MM.1S (cell line): ENCODE results near the gene LEF1.

Experiments
- DNase-seq: peaks from one replicate; pipeline ENCODE4 v3.0.0-alpha.2; 2015
- H2AFZ ChIP-seq: fragments of 300-600 bp; sonication (generic); 2 replicates; pipeline ENCODE4 v1.6.0; 2016; ENCODE audit warnings: antibody characterized with exemption, low read length
- H3F3A ChIP-seq: fragments of 300-600 bp; sonication (generic); 2 replicates; pipeline ENCODE4 v1.6.1; 2016; ENCODE audit warnings: mild to moderate bottlenecking, antibody characterized with exemption, low read length, moderate library complexity, mixed read lengths; ENCODE audit not compliant: insufficient read depth
- H3K27ac ChIP-seq: fragments of 300-600 bp; sonication (generic); 2 replicates; pipeline ENCODE4 v1.5.1; 2016; ENCODE audit warnings: mild to moderate bottlenecking, low read length
- H3K27me3 ChIP-seq: fragments of 300-600 bp; sonication (generic); replicated peaks from 2 replicates; pipeline ENCODE4 v1.6.0; 2016; ENCODE audit warnings: low read length; ENCODE audit not compliant: insufficient read depth
- H3K36me3 ChIP-seq: fragments of 300-600 bp; sonication (generic); replicated peaks from 2 replicates; pipeline ENCODE4 v1.6.1; 2016; ENCODE audit warnings: mild to moderate bottlenecking, low read length, mixed read lengths; ENCODE audit not compliant: insufficient read depth
- H3K4me1 ChIP-seq: fragments of 300-600 bp; sonication (generic); 2 replicates; pipeline ENCODE4 v1.6.1; 2016; ENCODE audit warnings: low read length, mixed read lengths
- H3K4me2 ChIP-seq: fragments of 300-600 bp; sonication (generic); 2 replicates; pipeline ENCODE4 v1.6.0; 2016; ENCODE audit warnings: low read depth, low read length
- H3K4me3 ChIP-seq: fragments of 300-600 bp; sonication (generic); 2 replicates; pipeline ENCODE4 v1.5.1; 2016; ENCODE audit warnings: low read length, mixed read lengths
- H3K79me2 ChIP-seq: fragments of 300-600 bp; sonication (generic); 2 replicates; pipeline ENCODE4 v1.6.1; 2016; ENCODE audit warnings: mixed run types, low read length, mixed read lengths
- H3K9ac ChIP-seq: fragments of 300-600 bp; sonication (generic); 2 replicates; pipeline ENCODE4 v1.6.1; 2016; ENCODE audit warnings: low read length, mixed read lengths
- H3K9me2 ChIP-seq: fragments of 300-600 bp; sonication (generic); replicated peaks from 2 replicates; pipeline ENCODE4 v1.6.1; 2016; ENCODE audit warnings: mild to moderate bottlenecking, low read length, mixed read lengths; ENCODE audit not compliant: insufficient read depth
- H3K9me3 ChIP-seq: fragments of 300-600 bp; sonication (generic); replicated peaks from 2 replicates; pipeline ENCODE4 v1.6.1; 2016; ENCODE audit warnings: mild to moderate bottlenecking, low read length, mixed read lengths; ENCODE audit not compliant: insufficient read depth
- H4K20me1 ChIP-seq: fragments of 300-600 bp; sonication (generic); 2 replicates; pipeline ENCODE4 v1.6.1; 2016; ENCODE audit warnings: mild to moderate bottlenecking, low read length, moderate library complexity, mixed read lengths; ENCODE audit not compliant: insufficient read depth
- CTCF ChIP-seq: fragments of 300-600 bp; sonication (generic); IDR thresholded peaks from 2 replicates; pipeline ENCODE4 v1.5.1; 2016; ENCODE audit warnings: antibody characterized with exemption, low read length, mixed read lengths
- EZH2 ChIP-seq: fragments of 300-600 bp; sonication (generic); optimal IDR thresholded peaks from 2 replicates; pipeline ENCODE3; 2017; ENCODE audit warnings: low read depth, mild to moderate bottlenecking, antibody characterized with exemption, low read length, mixed read lengths
- EZH2phosphoT487 ChIP-seq: fragments of 300-600 bp; sonication (generic); IDR thresholded peaks from 2 replicates; pipeline ENCODE4 v1.6.1; 2018; ENCODE audit warnings: antibody characterized with exemption, low read length

The LEF1 gene

GRCh38 chr4:108068442-108068841 lies 100.3 kb downstream of the LEF1 start:
- H3K4me2 ChIP-seq = peak overlapping the region; percentile 74
- no peak overlapping the region for H3K9ac ChIP-seq
- H4K20me1 ChIP-seq = no peaks in the 10 kb centered on the region
- H3K27me3 ChIP-seq = no peaks in the 10 kb centered on the region
- peak; percentile 66 for DNase-seq
- no peak overlapping the region for H3K4me3 ChIP-seq
- H3K4me1 ChIP-seq = peaks cover 47% of the 10 kb centered on the region
- H3K36me3 ChIP-seq = peaks cover 3% of the 10 kb centered on the region; the same call in 1 of the 2 replicates
- H3K9me2 ChIP-seq = no peaks in the 10 kb centered on the region
- peak overlapping the region; percentile 49; the same call in 1 of the 2 replicates for H3K27ac ChIP-seq
- peaks cover 9% of the 10 kb centered on the region; the same call in 1 of the 2 replicates for H3K79me2 ChIP-seq
- TF ChIP-seq CTCF (no peak), EZH2phosphoT487 (no peak), EZH2 (no peak)
- H3K9me3 ChIP-seq = no peaks in the 10 kb centered on the region
- H2AFZ ChIP-seq = peak overlapping the region; percentile 39; the same call in 1 of the 2 replicates
- H3F3A ChIP-seq = peaks cover 21% of the 10 kb centered on the region

GRCh38 chr4:108060686-108061321 lies 107.9 kb downstream of the LEF1 start:
- no peak for DNase-seq
- Histone ChIP-seq H3K4me3 (no peak overlapping the region), H3K9me2 (no peaks in the 10 kb centered on the region), H3K27ac (no peak overlapping the region), H3K27me3 (no peaks in the 10 kb centered on the region), H2AFZ (no peak overlapping the region), H3K9me3 (no peaks in the 10 kb centered on the region), H3K9ac (no peak overlapping the region), H4K20me1 (no peaks in the 10 kb centered on the region), H3K4me1 (peaks cover 19% of the 10 kb centered on the region), H3K79me2 (no peaks in the 10 kb centered on the region), H3F3A (no peaks in the 10 kb centered on the region), H3K36me3 (peaks cover 3% of the 10 kb centered on the region; the same call in 1 of the 2 replicates), H3K4me2 (no peak overlapping the region)
- TF ChIP-seq CTCF (no peak), EZH2phosphoT487 (no peak), EZH2 (no peak)

GRCh38 chr4:108060164-108060563 lies 108.6 kb downstream of the LEF1 start:
- H4K20me1 ChIP-seq = no peaks in the 10 kb centered on the region
- no peaks in the 10 kb centered on the region for H3K27me3 ChIP-seq
- H3K9me3 ChIP-seq = no peaks in the 10 kb centered on the region
- H3K36me3 ChIP-seq = peaks cover 3% of the 10 kb centered on the region; the same call in 1 of the 2 replicates
- no peak overlapping the region for H2AFZ ChIP-seq
- H3K4me1 ChIP-seq = peaks cover 22% of the 10 kb centered on the region
- no peak overlapping the region for H3K4me2 ChIP-seq
- no peaks in the 10 kb centered on the region for H3K79me2 ChIP-seq
- no peak overlapping the region for H3K27ac ChIP-seq
- DNase-seq = no peak
- no peaks in the 10 kb centered on the region for H3F3A ChIP-seq
- no peaks in the 10 kb centered on the region for H3K9me2 ChIP-seq
- H3K9ac ChIP-seq = no peak overlapping the region
- no peak for TF ChIP-seq EZH2
- H3K4me3 ChIP-seq = no peak overlapping the region
